Measurements from ENCODE around the gene WWP2. TPM values are rescaled to one million over a fixed set of nuclear protein-coding genes. Genes with fewer than 3 reads are reported as not detected.

The WWP2 gene
- total RNA-seq, 4 donors from 2014 or later: 23.4 to 32.8 (median 29.6) TPM

DNA sequence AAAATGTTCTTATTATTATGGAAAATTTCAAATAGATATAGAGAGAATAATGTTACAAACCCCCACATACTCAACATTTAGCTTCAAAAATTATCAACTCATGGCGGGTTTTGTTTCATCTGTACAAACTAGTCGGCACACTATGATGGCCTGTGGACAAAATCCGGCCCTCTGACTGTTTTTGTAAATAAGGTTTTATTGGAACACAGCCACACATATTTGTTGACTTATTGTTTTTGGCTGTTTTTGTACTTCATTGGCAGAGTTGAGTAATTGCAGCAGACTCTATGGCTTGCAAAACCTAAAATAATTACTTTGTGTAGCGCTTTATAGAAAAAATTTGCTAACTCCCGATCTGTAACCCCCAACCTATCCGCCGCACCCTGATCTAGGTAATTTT is 147.6 kb downstream of the WWP2 start:
- Histone ChIP-seq H3K4me3 (no peak overlapping the region), H3K9me3 (no peaks in the 10 kb centered on the region), H3K4me1 (peaks cover 0 to 1% (median 0%) of the 10 kb centered on the region in 3 donors), H3K36me3 (peaks cover 0 to 52% (median 3%) of the 10 kb centered on the region in 3 donors), H3K27ac (no peak overlapping the region), H3K27me3 (no peaks in the 10 kb centered on the region)
- no peak for DNase-seq
- TF ChIP-seq, protein P1, sequence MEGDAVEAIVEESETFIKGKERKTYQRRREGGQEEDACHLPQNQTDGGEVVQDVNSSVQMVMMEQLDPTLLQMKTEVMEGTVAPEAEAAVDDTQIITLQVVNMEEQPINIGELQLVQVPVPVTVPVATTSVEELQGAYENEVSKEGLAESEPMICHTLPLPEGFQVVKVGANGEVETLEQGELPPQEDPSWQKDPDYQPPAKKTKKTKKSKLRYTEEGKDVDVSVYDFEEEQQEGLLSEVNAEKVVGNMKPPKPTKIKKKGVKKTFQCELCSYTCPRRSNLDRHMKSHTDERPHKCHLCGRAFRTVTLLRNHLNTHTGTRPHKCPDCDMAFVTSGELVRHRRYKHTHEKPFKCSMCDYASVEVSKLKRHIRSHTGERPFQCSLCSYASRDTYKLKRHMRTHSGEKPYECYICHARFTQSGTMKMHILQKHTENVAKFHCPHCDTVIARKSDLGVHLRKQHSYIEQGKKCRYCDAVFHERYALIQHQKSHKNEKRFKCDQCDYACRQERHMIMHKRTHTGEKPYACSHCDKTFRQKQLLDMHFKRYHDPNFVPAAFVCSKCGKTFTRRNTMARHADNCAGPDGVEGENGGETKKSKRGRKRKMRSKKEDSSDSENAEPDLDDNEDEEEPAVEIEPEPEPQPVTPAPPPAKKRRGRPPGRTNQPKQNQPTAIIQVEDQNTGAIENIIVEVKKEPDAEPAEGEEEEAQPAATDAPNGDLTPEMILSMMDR (IDR thresholded peaks at IDR 0.05): no peak
- TF ChIP-seq POLR2A (IDR thresholded peaks at IDR 0.05): no peak
- 90 to 95% methylated on average over 7 of the region's 7 CpGs for WGBS, 2 donors
- intact Hi-C loops (cut with DNase I): no loop called here

DNA sequence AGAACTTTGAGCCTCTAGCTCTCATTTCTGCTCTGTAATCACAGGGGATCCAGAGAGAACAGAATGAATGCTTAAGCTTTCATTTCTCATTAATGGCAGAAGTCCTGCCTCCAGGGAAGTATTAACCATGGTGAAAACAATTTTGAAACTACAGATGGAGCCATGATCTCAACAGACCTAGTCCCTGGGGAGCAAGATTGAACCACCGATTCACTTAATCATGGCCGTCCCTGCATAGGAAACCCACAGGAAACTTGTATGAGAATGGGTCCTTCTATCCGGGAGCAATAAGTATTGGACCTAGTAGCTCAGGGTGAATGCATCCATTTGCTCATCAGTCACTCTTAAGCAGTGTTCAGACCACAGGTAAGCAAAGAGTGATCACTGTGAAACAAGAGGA is 148.8 kb downstream of the WWP2 start:
- Histone ChIP-seq H3K4me1 (no peaks in the 10 kb centered on the region), H3K27me3 (no peaks in the 10 kb centered on the region), H3K36me3 (peaks cover 0 to 52% (median 3%) of the 10 kb centered on the region in 3 donors), H3K4me3 (no peak overlapping the region), H3K9me3 (no peaks in the 10 kb centered on the region), H3K27ac (no peak overlapping the region)
- 53 to 70% methylated on average over 3 of the region's 3 CpGs for WGBS, 2 donors
- intact Hi-C loops (cut with DNase I): no loop called here
- TF ChIP-seq POLR2A (IDR thresholded peaks at IDR 0.05): no peak
- TF ChIP-seq, protein P1 (IDR thresholded peaks at IDR 0.05): no peak
- DNase-seq: no peak

DNA sequence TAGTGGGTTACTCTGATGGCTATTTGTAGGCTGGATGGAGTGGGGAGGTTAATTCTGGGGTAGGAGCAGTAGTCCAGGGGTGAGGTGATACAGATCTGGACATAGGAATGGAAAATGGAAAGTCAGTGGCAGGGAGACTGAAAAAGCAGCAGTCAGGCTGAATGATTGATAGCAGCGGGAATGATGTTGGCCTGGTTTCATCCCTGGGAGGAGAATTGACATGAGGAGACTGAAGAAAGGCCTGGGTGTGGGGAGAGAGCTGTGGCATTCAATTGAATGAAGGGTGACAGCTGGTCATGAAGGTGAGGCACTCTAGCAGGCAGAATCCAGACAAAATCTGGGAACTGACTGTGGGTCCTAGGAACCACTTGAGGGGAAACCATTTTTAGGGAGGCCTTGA is 154.3 kb downstream of the WWP2 start:
- TF ChIP-seq, protein P1 (IDR thresholded peaks at IDR 0.05): no peak
- TF ChIP-seq POLR2A (IDR thresholded peaks at IDR 0.05): no peak
- Histone ChIP-seq H3K27me3 (no peaks in the 10 kb centered on the region), H3K9me3 (no peaks in the 10 kb centered on the region), H3K27ac (peak overlapping the region in 1 of 4 donors; percentile 19), H3K36me3 (peaks cover 0 to 43% (median 0%) of the 10 kb centered on the region in 3 donors), H3K4me1 (no peaks in the 10 kb centered on the region), H3K4me3 (no peak overlapping the region)
- intact Hi-C loops (cut with DNase I): no loop called here
- DNase-seq: no peak
- 78 to 84% methylated on average over 1 of the region's 1 CpG for WGBS, 2 donors

DNA sequence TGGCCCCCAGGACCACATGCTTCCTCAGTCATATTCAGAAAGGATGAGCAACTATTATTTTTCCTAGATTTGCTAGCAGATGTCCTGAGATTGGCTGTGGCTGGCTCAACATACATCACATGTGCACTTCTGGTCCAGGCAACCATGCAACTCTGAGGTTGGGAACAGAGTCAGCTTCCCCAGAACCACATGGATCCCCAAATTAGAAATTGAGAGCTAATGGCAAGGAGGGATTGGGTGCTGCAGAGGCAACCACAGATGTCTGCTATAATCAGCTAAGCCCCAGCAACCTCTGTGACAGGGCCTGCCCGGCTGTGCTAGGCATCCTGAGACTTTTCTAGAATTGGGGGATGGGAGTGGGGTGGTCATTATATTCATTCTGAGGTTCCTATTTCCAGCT is 155.2 kb downstream of the WWP2 start:
- 80 to 89% methylated on average over 1 of the region's 1 CpG for WGBS, 2 donors
- Histone ChIP-seq H3K36me3 (peaks cover 0 to 37% (median 0%) of the 10 kb centered on the region in 3 donors), H3K27me3 (no peaks in the 10 kb centered on the region), H3K4me3 (no peak overlapping the region), H3K27ac (peak overlapping the region in 3 of 4 donors; percentile 19 to 50 (median 40)), H3K4me1 (no peaks in the 10 kb centered on the region), H3K9me3 (no peaks in the 10 kb centered on the region)
- DNase-seq: no peak
- TF ChIP-seq, protein P1 (IDR thresholded peaks at IDR 0.05): no peak
- no peak for TF ChIP-seq POLR2A (IDR thresholded peaks at IDR 0.05)
- intact Hi-C loops (cut with DNase I): no loop called here

DNA sequence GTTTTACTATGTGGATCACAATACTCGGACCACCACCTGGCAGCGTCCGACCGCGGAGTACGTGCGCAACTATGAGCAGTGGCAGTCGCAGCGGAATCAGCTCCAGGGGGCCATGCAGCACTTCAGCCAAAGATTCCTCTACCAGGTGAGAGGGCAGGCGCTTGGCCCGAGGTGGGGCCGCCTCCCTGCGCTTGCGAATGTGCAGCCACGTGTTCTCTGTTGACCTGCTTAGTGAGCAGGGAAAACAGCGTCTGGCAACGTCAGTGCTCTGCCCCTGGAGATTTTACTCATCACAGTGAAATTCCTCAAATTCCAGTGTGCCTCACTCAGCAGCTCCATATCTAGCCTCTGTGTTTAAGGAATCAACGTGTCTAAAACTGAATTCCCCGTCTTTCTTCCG is 155.6 kb downstream of the WWP2 start:
- intact Hi-C loops (cut with DNase I): no loop called here
- H3K4me1 ChIP-seq: no peaks in the 10 kb centered on the region
- 75 to 82% methylated on average over 11 to 12 of the region's 20 CpGs for WGBS, 2 donors
- peak overlapping the region in 3 of 4 donors; percentile 19 to 50 (median 40) for H3K27ac ChIP-seq
- no peak for DNase-seq
- H3K27me3 ChIP-seq: no peaks in the 10 kb centered on the region
- H3K9me3 ChIP-seq: no peaks in the 10 kb centered on the region
- H3K36me3 ChIP-seq: peaks cover 0 to 37% (median 0%) of the 10 kb centered on the region in 3 donors
- no peak for TF ChIP-seq POLR2A (IDR thresholded peaks at IDR 0.05)
- TF ChIP-seq, protein P1 (IDR thresholded peaks at IDR 0.05): no peak
- no peak overlapping the region for H3K4me3 ChIP-seq

Measured in esophagus squamous epithelium (tissue), 5 donors.